ENCODE measurements around the gene FAM53B. TPM values are rescaled to one million over a fixed set of nuclear protein-coding genes. Genes with fewer than 3 reads are reported as not detected.

FAM53B gene
- total RNA-seq, 4 donors from 2014 or later = 63.5 to 75.5 (median 67.3) TPM

GRCh38 chr10:124722798-124723783 lies 21.1 kb downstream of the FAM53B start:
- no peaks in the 10 kb centered on the region for H3K27me3 ChIP-seq
- peak in 1 of 2 donors; percentile 70 for DNase-seq (ENCODE audit: low spot score in 2 of 2)
- no peak overlapping the region for H3K4me3 ChIP-seq
- 49% methylated on average over 5 of the region's 8 CpGs for WGBS
- H3K27ac ChIP-seq = peak overlapping the region; percentile 79
- H3K9me3 ChIP-seq = no peaks in the 10 kb centered on the region
- H3K36me3 ChIP-seq = no peaks in the 10 kb centered on the region
- H3K4me1 ChIP-seq = peaks cover 95% of the 10 kb centered on the region
- peak in 1 of 2 donors; percentile 21 for TF ChIP-seq POLR2A (IDR thresholded peaks at IDR 0.05)
- TF ChIP-seq EP300 (IDR thresholded peaks at IDR 0.05) = no peak
- TF ChIP-seq POLR2AphosphoS5 (IDR thresholded peaks at IDR 0.05) = peak in 1 of 3 donors; percentile 6

GRCh38 chr10:124721330-124722045 lies 22.7 kb downstream of the FAM53B start:
- TF ChIP-seq CTCF (IDR thresholded peaks at IDR 0.05) (no peak), POLR2AphosphoS5 (IDR thresholded peaks at IDR 0.05) (peak in 2 of 3 donors; percentile 46 to 70)
- H3K9me3 ChIP-seq = no peaks in the 10 kb centered on the region
- H3K36me3 ChIP-seq = no peaks in the 10 kb centered on the region
- WGBS = 62% methylated on average over 16 of the region's 16 CpGs
- no peaks in the 10 kb centered on the region for H3K27me3 ChIP-seq
- peaks cover 95% of the 10 kb centered on the region for H3K4me1 ChIP-seq
- H3K4me3 ChIP-seq = no peak overlapping the region
- DNase-seq (ENCODE audit: low spot score in 2 of 2) = peak in 1 of 2 donors; percentile 73
- H3K27ac ChIP-seq = peak overlapping the region; percentile 79

- Histone ChIP-seq H3K9me3 (no peaks in the 10 kb centered on the region), H3K4me1 (peaks cover 87% of the 10 kb centered on the region), H3K4me3 (no peak overlapping the region), H3K27me3 (no peaks in the 10 kb centered on the region), H3K27ac (peak overlapping the region; percentile 71), H3K36me3 (no peaks in the 10 kb centered on the region)
- WGBS = 30% methylated on average over 8 of the region's 8 CpGs
- TF ChIP-seq CTCF (IDR thresholded peaks at IDR 0.05) (peak; percentile 11 to 58), POLR2AphosphoS5 (IDR thresholded peaks at IDR 0.05) (no peak)
- peak in 1 of 2 donors; percentile 81 for DNase-seq (ENCODE audit: low spot score in 2 of 2)
Observed at GRCh38 chr10:124719213-124719851, 24.8 kb downstream of the FAM53B start.

GRCh38 chr10:124717911-124718741 lies 26.1 kb downstream of the FAM53B start:
- Histone ChIP-seq H3K4me1 (peaks cover 85% of the 10 kb centered on the region), H3K27ac (peak overlapping the region; percentile 71), H3K27me3 (no peaks in the 10 kb centered on the region), H3K4me3 (no peak overlapping the region), H3K36me3 (no peaks in the 10 kb centered on the region), H3K9me3 (no peaks in the 10 kb centered on the region)
- DNase-seq (ENCODE audit: low spot score in 2 of 2) = peak in 1 of 2 donors; percentile 57
- 50% methylated on average over 11 of the region's 12 CpGs for WGBS
- TF ChIP-seq EP300 (IDR thresholded peaks at IDR 0.05) (no peak), CTCF (IDR thresholded peaks at IDR 0.05) (no peak), POLR2AphosphoS5 (IDR thresholded peaks at IDR 0.05) (no peak), POLR2A (IDR thresholded peaks at IDR 0.05) (no peak)
